ENCODE measurements around the gene B9D2. TPM values are rescaled to one million over a fixed set of nuclear protein-coding genes. Genes with fewer than 3 reads are reported as not detected.

The B9D2 gene
- total and polyA plus RNA-seq, 4 donors, result 2.4 to 9.3 (median 7.0) TPM

- H3K9me3 ChIP-seq (ENCODE audit: control insufficient read depth, insufficient read depth, low read length), result no peaks in the 10 kb centered on the region
- peak overlapping the region; percentile 67 for H3K27ac ChIP-seq (ENCODE audit: low read depth, low read length)
- DNase-seq (ENCODE audit: low read depth in 4 of 6, low spot score in 6 of 6), result peak in 2 of 6 donors; percentile 60 to 69
- H3K4me1 ChIP-seq (ENCODE audit: control insufficient read depth, insufficient read depth, low read length), result peaks cover 83% of the 10 kb centered on the region
- WGBS (ENCODE audit: insufficient coverage), result 6% methylated on average over 25 of the region's 30 CpGs
- peak overlapping the region; percentile 19 for H3K4me3 ChIP-seq (ENCODE audit: low read depth, low read length)
- H3K27me3 ChIP-seq (ENCODE audit: control insufficient read depth, insufficient read depth, low read length), result peaks cover 5% of the 10 kb centered on the region
- peaks cover 35% of the 10 kb centered on the region for H3K36me3 ChIP-seq (ENCODE audit: control insufficient read depth, insufficient read depth, low read length)
These were observed 37.8 kb downstream of the B9D2 start for GRCh38 chr19:41325947-41326706.

GRCh38 chr19:41325640-41325946 lies 38.4 kb downstream of the B9D2 start:
- H3K4me3 ChIP-seq (ENCODE audit: low read depth, low read length), result peak overlapping the region; percentile 19
- peaks cover 5% of the 10 kb centered on the region for H3K27me3 ChIP-seq (ENCODE audit: control insufficient read depth, insufficient read depth, low read length)
- no peaks in the 10 kb centered on the region for H3K9me3 ChIP-seq (ENCODE audit: control insufficient read depth, insufficient read depth, low read length)
- peaks cover 79% of the 10 kb centered on the region for H3K4me1 ChIP-seq (ENCODE audit: control insufficient read depth, insufficient read depth, low read length)
- whole genome bisulfite sequencing (ENCODE audit: insufficient coverage), result 3% methylated on average over 10 of the region's 10 CpGs
- peak overlapping the region; percentile 67 for H3K27ac ChIP-seq (ENCODE audit: low read depth, low read length)
- DNase-seq (ENCODE audit: low read depth in 4 of 6, low spot score in 6 of 6), result no peak
- H3K36me3 ChIP-seq (ENCODE audit: control insufficient read depth, insufficient read depth, low read length), result peaks cover 41% of the 10 kb centered on the region

GRCh38 chr19:41324921-41325639 lies 38.9 kb downstream of the B9D2 start:
- no peaks in the 10 kb centered on the region for H3K9me3 ChIP-seq (ENCODE audit: control insufficient read depth, insufficient read depth, low read length)
- H3K4me1 ChIP-seq (ENCODE audit: control insufficient read depth, insufficient read depth, low read length), result peaks cover 74% of the 10 kb centered on the region
- no peak overlapping the region for H3K4me3 ChIP-seq (ENCODE audit: low read depth, low read length)
- DNase-seq (ENCODE audit: low read depth in 4 of 6, low spot score in 6 of 6), result peak in 2 of 6 donors; percentile 46 to 70
- peaks cover 5% of the 10 kb centered on the region for H3K27me3 ChIP-seq (ENCODE audit: control insufficient read depth, insufficient read depth, low read length)
- H3K36me3 ChIP-seq (ENCODE audit: control insufficient read depth, insufficient read depth, low read length), result peaks cover 45% of the 10 kb centered on the region
- peak overlapping the region; percentile 67 for H3K27ac ChIP-seq (ENCODE audit: low read depth, low read length)
- WGBS (ENCODE audit: insufficient coverage), result 3% methylated on average over 21 of the region's 23 CpGs

GRCh38 chr19:41324231-41324702 lies 39.7 kb downstream of the B9D2 start:
- peaks cover 74% of the 10 kb centered on the region for H3K4me1 ChIP-seq (ENCODE audit: control insufficient read depth, insufficient read depth, low read length)

DNA sequence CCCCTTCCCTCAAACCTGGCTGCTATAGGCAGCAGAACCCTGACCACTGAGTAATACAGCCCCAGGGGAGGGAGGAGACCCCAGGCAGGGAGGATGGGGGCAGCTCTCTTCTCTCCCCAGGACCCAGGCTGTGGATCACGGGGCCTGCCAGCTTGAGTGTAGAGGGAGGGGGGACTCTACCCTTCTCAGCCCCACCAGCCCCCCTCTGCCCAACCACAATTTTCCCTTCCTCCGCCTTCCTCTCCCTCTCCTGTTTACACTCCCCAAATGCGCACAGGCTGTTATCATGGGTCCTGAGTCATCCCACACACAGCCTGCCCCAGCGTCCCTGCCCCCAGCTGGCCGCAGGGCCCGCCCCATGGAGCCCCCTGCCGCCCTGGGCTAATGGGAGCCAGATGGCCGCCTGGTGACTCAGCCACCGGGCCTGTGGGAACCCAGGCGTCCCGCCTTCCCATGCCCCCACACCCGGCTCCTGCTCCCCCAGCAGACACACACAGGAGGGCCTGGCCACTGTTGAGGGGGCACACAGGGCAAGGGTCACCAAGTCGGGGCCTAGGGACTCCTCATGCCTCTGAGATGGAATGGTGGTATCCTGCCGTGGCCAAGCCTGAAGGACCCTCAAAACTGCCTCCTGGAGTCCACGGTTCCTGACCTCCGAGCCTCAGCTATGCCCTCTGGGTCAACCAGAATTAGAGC lies 40.4 kb downstream of the B9D2 start:
- H3K27me3 ChIP-seq (ENCODE audit: control insufficient read depth, insufficient read depth, low read length), result peaks cover 5% of the 10 kb centered on the region
- no peaks in the 10 kb centered on the region for H3K9me3 ChIP-seq (ENCODE audit: control insufficient read depth, insufficient read depth, low read length)
- H3K4me3 ChIP-seq (ENCODE audit: low read depth, low read length), result no peak overlapping the region
- peaks cover 60% of the 10 kb centered on the region for H3K36me3 ChIP-seq (ENCODE audit: control insufficient read depth, insufficient read depth, low read length)
- H3K4me1 ChIP-seq (ENCODE audit: control insufficient read depth, insufficient read depth, low read length), result peaks cover 72% of the 10 kb centered on the region
- 52% methylated on average over 13 of the region's 16 CpGs for WGBS (ENCODE audit: insufficient coverage)
- peak overlapping the region; percentile 10 for H3K27ac ChIP-seq (ENCODE audit: low read depth, low read length)
- DNase-seq (ENCODE audit: low read depth in 4 of 6, low spot score in 6 of 6), result no peak

More at GRCh38 chr19:41324231-41324702, 39.7 kb downstream of the B9D2 start:
- peak overlapping the region; percentile 10 for H3K27ac ChIP-seq (ENCODE audit: low read depth, low read length)
- no peaks in the 10 kb centered on the region for H3K9me3 ChIP-seq (ENCODE audit: control insufficient read depth, insufficient read depth, low read length)
- H3K27me3 ChIP-seq (ENCODE audit: control insufficient read depth, insufficient read depth, low read length), result peaks cover 5% of the 10 kb centered on the region
- WGBS (ENCODE audit: insufficient coverage), result 72% methylated on average over 7 of the region's 7 CpGs
- no peak for DNase-seq (ENCODE audit: low read depth in 4 of 6, low spot score in 6 of 6)
- peaks cover 53% of the 10 kb centered on the region for H3K36me3 ChIP-seq (ENCODE audit: control insufficient read depth, insufficient read depth, low read length)
- no peak overlapping the region for H3K4me3 ChIP-seq (ENCODE audit: low read depth, low read length)

- no peaks in the 10 kb centered on the region for H3K9me3 ChIP-seq (ENCODE audit: control insufficient read depth, insufficient read depth, low read length)
- H3K4me3 ChIP-seq (ENCODE audit: low read depth, low read length), result no peak overlapping the region
- 78% methylated on average over 7 of the region's 7 CpGs for WGBS (ENCODE audit: insufficient coverage)
- peaks cover 5% of the 10 kb centered on the region for H3K27me3 ChIP-seq (ENCODE audit: control insufficient read depth, insufficient read depth, low read length)
- peaks cover 65% of the 10 kb centered on the region for H3K36me3 ChIP-seq (ENCODE audit: control insufficient read depth, insufficient read depth, low read length)
- no peak for DNase-seq (ENCODE audit: low read depth in 4 of 6, low spot score in 6 of 6)
- peaks cover 66% of the 10 kb centered on the region for H3K4me1 ChIP-seq (ENCODE audit: control insufficient read depth, insufficient read depth, low read length)
- H3K27ac ChIP-seq (ENCODE audit: low read depth, low read length), result peak overlapping the region; percentile 1
These were observed 40.9 kb downstream of the B9D2 start for GRCh38 chr19:41323023-41323422.

GRCh38 chr19:41322451-41322850 lies 41.5 kb downstream of the B9D2 start:
- no peak for DNase-seq (ENCODE audit: low read depth in 4 of 6, low spot score in 6 of 6)
- Histone ChIP-seq H3K4me1 (ENCODE audit: control insufficient read depth, insufficient read depth, low read length) (peaks cover 60% of the 10 kb centered on the region), H3K4me3 (ENCODE audit: low read depth, low read length) (no peak overlapping the region), H3K27ac (ENCODE audit: low read depth, low read length) (peak overlapping the region; percentile 1), H3K9me3 (ENCODE audit: control insufficient read depth, insufficient read depth, low read length) (no peaks in the 10 kb centered on the region), H3K36me3 (ENCODE audit: control insufficient read depth, insufficient read depth, low read length) (peaks cover 71% of the 10 kb centered on the region), H3K27me3 (ENCODE audit: control insufficient read depth, insufficient read depth, low read length) (peaks cover 5% of the 10 kb centered on the region)
- 85% methylated on average over 5 of the region's 11 CpGs for WGBS (ENCODE audit: insufficient coverage)

DNA sequence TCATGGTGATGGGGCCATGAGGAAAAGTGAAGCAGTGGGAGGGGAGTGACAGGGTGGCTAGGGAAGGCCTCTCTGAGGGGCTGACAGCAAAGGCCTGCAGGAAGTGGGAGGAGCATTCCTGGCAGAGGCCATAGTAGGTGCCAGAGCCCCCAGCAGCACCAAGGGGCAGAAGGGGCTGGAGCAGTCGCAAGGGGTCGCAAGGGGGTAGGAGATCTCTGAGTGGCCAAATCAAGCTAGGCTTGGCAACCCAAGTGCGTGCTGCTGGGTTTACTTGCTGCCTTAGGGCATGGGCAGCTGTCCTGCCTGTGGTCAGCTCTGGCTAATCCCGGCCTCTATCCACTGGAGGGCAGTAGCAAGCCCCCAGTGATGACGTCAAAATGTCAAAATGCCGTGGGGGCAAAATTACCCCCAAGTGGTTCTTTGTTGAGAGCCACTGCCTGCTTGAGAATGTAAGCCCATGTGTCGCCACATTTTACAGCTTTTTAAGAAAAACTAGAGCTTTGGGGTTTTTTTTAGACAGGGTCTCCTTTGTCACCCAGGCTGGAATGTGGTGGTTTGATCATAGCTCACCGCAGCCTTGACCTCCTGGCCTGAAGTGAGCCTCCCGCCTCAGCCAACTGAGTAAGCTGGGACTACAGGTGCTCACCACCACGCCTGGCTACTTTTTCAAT lies 42.2 kb downstream of the B9D2 start:
- peak in 2 of 6 donors; percentile 59 to 60 for DNase-seq (ENCODE audit: low read depth in 4 of 6, low spot score in 6 of 6)
- no peaks in the 10 kb centered on the region for H3K27me3 ChIP-seq (ENCODE audit: control insufficient read depth, insufficient read depth, low read length)
- H3K9me3 ChIP-seq (ENCODE audit: control insufficient read depth, insufficient read depth, low read length), result no peaks in the 10 kb centered on the region
- H3K27ac ChIP-seq (ENCODE audit: low read depth, low read length), result no peak overlapping the region
- WGBS (ENCODE audit: insufficient coverage), result 38% methylated on average over 10 of the region's 10 CpGs
- H3K4me1 ChIP-seq (ENCODE audit: control insufficient read depth, insufficient read depth, low read length), result peaks cover 53% of the 10 kb centered on the region
- no peak overlapping the region for H3K4me3 ChIP-seq (ENCODE audit: low read depth, low read length)
- peaks cover 74% of the 10 kb centered on the region for H3K36me3 ChIP-seq (ENCODE audit: control insufficient read depth, insufficient read depth, low read length)

- DNase-seq (ENCODE audit: low read depth in 4 of 6, low spot score in 6 of 6), result no peak
- H3K27ac ChIP-seq (ENCODE audit: low read depth, low read length), result no peak overlapping the region
- WGBS (ENCODE audit: insufficient coverage), result 78% methylated on average over 7 of the region's 7 CpGs
- H3K27me3 ChIP-seq (ENCODE audit: control insufficient read depth, insufficient read depth, low read length), result no peaks in the 10 kb centered on the region
- no peak overlapping the region for H3K4me3 ChIP-seq (ENCODE audit: low read depth, low read length)
- peaks cover 79% of the 10 kb centered on the region for H3K36me3 ChIP-seq (ENCODE audit: control insufficient read depth, insufficient read depth, low read length)
- no peaks in the 10 kb centered on the region for H3K9me3 ChIP-seq (ENCODE audit: control insufficient read depth, insufficient read depth, low read length)
- H3K4me1 ChIP-seq (ENCODE audit: control insufficient read depth, insufficient read depth, low read length), result peaks cover 48% of the 10 kb centered on the region
These were observed 42.7 kb downstream of the B9D2 start for GRCh38 chr19:41321204-41321599.

Measured in spinal cord (tissue), 10 donors.